GM10248 (cell line): Measurements from ENCODE around the gene KIF12.

Experiments used
- CTCF ChIA-PET: fragments of 300-600 bp; sonication (Branson Sonifier 250); formaldehyde crosslinking; extraction: SDS; loops from one replicate; lab custom pipeline; 2021; ENCODE audit warnings: antibody characterized with exemption; lab: Yijun Ruan, JAX
- POLR2A ChIA-PET: fragments of 350-650 bp; sonication (Branson Sonifier 250); formaldehyde crosslinking; extraction: SDS; loops from one replicate; lab custom pipeline; 2020; ENCODE audit warnings: antibody characterized with exemption; lab: Yijun Ruan, JAX
- DNase-seq: peaks from one replicate; pipeline ENCODE4 v3.0.0; 2012; ENCODE audit errors: extremely low spot score
- CTCF ChIP-seq: IDR thresholded peaks from 2 replicates; pipeline ENCODE4 v1.5.1; 2012; ENCODE audit warnings: mild to moderate bottlenecking, low read depth; ENCODE audit errors: extremely low read depth, missing control alignments, control extremely low read depth

KIF12 gene

GRCh38 chr9:114098936-114099668, at the start of gene KIF12:
Gene KIF12 (minus strand): TSS chr9:114099292. CDS start chr9:114099276, 16 bp downstream.
- ChIA-PET POLR2A (no interaction called here), CTCF (interaction anchor here (1.0 to 6.6 kb wide), 5 partner anchors 9 to 192 kb away, joined by 3 to 31 read pairs (median 5); no protein-coding TSS in a partner anchor)
- no peak for TF ChIP-seq CTCF
- DNase-seq, result no peak

DNA sequence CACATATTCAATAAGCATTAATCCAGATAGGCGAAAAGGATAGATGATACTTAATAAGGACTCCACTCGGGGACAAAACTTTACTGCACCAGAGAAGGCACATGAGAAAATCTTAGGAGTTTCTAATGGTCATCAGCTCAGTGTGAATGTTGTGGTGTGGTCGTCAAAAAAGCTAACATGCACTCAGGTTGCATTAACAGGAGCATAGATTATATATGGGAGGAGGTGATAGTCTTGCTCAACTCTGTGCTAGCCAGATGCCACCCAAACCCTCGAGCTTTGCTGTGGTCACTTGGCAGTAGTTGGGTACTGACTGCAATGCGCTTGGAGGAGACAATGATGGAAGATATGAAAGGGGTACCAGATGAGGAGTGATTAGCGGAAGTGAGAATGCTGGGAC, 47.6 kb upstream of the KIF12 start:
- DNase-seq, result no peak
- ChIA-PET POLR2A (no interaction called here), CTCF (interaction anchor here (1.4 to 1.8 kb wide), 2 partner anchors 9 to 144 kb away, joined by 4 to 7 read pairs; partner anchors contain the start of gene COL27A1)
- no peak for TF ChIP-seq CTCF

- TF ChIP-seq CTCF, result no peak
- CTCF ChIA-PET, result interaction anchor here (2.0 to 2.1 kb wide), 2 partner anchors 10 to 148 kb away, joined by 6 read pairs; no protein-coding TSS in a partner anchor
- no peak for DNase-seq
- POLR2A ChIA-PET, result no interaction called here
These were observed 44.1 kb upstream of the KIF12 start for GRCh38 chr9:114143234-114143633.

GRCh38 chr9:114141553-114142402, 42.7 kb upstream of the KIF12 start:
- no peak for DNase-seq
- CTCF ChIA-PET, result interaction anchor here (1.2 to 2.4 kb wide), 4 partner anchors 10 to 59 kb away, joined by 3 to 12 read pairs (median 8); partner anchors contain the start of gene COL27A1
- POLR2A ChIA-PET, result no interaction called here

DNA sequence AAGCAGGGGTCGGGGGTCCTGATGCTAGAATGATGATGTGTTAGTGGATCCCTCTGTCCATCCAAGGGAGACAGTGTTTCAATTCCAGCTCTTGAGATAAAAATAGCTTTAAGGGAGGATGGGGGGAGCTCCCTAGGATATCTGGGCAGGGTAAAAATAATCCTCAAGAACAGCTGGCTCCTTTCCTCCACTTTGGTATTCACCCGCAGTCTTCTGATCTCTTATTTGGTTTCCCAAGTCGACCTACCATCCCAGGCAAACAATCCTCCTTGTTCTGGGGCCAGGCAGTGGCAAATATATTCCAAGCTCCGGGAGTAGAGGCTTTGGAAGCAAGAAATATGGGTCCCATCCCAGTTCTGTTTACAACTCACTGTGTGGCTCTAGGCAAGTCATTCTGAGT, 41.8 kb upstream of the KIF12 start:
- no peak for DNase-seq
- POLR2A ChIA-PET, result no interaction called here
- no peak for TF ChIP-seq CTCF
- CTCF ChIA-PET, result interaction anchor here (0.7 to 2.4 kb wide), 6 partner anchors 9 to 154 kb away, joined by 3 to 12 read pairs (median 4); partner anchors contain the start of gene COL27A1

More at GRCh38 chr9:114141553-114142402, 42.7 kb upstream of the KIF12 start:
- no peak for TF ChIP-seq CTCF

DNA sequence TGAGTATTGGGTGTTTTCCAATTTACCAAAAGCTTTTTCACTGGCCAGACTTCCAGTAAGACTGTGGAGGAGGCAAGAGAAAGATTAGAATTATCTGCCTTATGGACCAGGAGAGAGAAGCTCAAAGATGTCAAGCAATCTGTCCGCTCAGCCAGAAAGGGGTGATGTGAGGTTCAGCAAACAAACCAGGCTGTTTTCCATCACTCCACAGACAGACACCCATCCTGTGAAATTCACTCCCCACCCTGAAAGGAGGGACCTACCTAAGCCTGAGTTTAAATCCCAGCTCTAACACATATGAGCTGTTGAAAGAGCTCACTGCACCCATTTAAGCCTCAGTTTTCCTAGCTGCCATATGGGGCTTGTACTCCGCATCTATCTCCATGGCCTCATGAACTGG, 41.3 kb upstream of the KIF12 start:
- POLR2A ChIA-PET, result no interaction called here
- no peak for DNase-seq
- CTCF ChIA-PET, result interaction anchor here (0.7 to 2.4 kb wide), 7 partner anchors 9 to 154 kb away, joined by 3 to 12 read pairs (median 4); partner anchors contain the start of gene COL27A1
- TF ChIP-seq CTCF, result no peak
